Activated T-cell treated with anti-CD3 and anti-CD28 coated beads for 24 hours (primary cell): Measurements from ENCODE around the gene KIF23.

Experiments used
- DNase-seq: peaks from one replicate; pipeline ENCODE4 v3.0.0-alpha.2; 2020; ENCODE audit warnings: low read depth

The KIF23 gene

GRCh38 chr15:69465253-69465652 is 51.1 kb downstream of the KIF23 start:
- no peak for DNase-seq

DNA sequence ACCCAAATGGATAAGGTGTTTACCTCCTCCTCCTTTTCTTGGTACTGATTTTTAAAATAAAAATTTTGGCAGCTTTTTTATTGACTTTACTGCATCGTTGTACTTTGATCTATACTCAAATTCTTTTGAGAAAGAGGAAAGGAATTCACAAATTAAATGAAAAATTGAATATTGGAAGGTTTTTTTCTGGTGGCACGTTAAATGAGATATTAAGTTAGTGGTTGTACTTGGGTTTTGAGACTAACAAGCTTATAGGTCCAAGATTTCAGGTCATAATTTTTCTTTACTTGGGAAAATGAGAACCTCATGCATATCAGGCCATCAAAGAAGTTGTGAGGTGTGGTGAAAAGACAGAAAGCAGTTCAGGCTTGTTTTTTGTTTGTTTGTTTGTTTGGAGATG is 52.6 kb downstream of the KIF23 start:
- no peak for DNase-seq

GRCh38 chr15:69467636-69468035 is 53.5 kb downstream of the KIF23 start:
- DNase-seq = no peak

- DNase-seq = peak; percentile 77
Observed at GRCh38 chr15:69468241-69469121, 54.3 kb downstream of the KIF23 start.

DNA sequence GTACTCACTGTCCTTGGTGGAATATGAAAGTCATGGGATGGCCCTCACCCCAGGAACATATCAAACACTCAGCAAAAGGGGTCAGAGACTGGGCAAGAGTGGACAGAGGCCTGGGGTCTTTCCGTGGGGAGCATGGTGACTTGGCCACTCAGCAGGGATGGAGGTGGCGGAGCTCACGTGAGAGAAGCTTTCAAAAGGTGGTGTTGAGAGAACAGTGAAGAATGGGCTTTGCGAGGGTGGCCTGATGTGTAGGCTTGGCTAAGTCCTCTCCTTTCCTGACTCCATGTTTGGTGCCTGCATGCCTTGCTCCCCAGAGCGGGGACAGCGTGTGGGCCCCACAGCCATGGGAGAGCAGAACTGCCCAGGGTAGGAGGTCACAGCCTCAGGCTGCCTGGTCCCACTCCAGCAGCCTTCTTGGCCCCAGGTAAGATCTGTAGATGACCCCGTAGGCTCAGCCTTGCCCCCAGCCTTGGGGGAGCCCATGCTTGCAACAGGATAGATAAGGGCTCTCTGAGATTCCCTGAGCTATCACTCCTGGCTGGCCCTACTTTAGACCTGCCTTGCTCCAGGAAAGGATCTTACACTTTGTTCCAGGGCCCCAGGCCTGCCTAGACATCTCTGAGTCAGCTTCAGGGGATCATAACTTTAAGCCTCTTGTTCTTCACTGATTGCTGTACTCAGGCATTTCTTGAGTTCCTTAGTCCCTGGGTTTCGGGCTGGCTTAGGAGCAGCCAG is 55.5 kb downstream of the KIF23 start:
- no peak for DNase-seq

DNA sequence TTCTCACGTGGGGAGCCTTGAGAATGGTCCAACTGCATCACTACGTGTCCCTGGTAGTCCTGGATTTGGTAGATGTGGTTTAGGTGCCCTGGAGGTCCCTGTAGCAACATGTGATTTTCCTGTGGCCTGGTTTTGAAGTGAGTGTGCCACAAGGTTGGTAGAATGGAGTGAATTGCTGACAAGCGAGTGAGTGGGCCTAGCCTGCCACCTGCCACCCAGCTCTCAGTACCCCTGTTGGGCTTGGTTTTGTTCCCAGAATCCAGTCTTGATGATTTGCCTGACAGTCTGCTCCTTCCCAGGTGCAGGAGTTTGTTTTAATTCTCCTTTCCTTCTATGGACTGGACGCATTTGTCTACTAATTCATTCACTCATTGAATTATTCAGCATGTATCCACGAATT is 57.9 kb downstream of the KIF23 start:
- DNase-seq = no peak

GRCh38 chr15:69472562-69472961 is 58.4 kb downstream of the KIF23 start:
- no peak for DNase-seq

DNA sequence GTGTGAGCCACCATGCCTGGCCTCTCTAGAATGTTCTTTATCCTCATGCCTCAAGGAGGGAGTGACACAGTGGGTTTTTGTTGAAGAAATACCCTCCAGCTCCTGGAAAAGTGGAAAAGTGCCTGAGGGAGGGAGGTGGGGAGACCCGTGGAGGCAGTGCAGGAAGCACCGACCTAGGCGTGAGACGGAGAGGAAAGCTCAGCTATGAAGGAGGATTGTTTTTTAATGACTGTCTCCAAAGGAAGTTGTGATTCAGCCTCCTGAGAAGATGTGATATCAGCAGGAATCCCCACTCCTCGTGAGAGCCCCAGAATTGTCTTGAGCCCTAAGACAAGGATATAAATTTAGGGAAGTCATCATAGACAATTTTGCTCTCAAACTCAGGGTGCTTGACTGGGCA is 60.1 kb downstream of the KIF23 start:
- DNase-seq = no peak

DNA sequence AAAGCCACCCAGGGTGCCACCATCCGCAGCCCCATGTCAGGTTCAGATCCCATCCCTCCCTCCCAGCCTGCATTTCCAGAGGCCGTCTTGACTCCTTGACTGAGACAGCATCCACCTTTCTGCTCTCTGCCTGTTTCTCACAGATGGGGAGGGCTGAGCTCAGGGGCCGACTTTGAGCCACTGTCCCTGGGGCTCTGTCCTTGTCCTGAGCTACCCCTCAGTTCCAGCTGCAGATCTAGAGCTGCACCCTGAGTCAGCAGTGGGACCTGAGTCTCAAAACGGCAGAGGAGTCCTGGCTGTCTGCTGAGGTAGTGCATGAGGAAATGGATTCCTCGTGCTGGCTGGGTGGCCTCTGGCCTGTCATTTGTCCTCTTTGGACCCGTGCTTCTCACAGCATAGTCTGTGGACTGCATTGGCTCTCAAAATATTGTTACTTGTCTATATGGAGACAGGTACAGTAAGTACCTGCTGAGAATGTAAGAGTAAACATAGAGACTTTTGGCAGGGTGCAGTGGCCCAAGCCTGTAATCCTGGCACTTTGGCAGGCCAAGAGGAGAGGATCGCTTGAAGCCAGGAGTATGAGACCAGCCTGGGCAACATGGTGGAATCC is 60.8 kb downstream of the KIF23 start:
- no peak for DNase-seq

GRCh38 chr15:69475769-69476358 is 61.7 kb downstream of the KIF23 start:
- DNase-seq = peak; percentile 65

DNA sequence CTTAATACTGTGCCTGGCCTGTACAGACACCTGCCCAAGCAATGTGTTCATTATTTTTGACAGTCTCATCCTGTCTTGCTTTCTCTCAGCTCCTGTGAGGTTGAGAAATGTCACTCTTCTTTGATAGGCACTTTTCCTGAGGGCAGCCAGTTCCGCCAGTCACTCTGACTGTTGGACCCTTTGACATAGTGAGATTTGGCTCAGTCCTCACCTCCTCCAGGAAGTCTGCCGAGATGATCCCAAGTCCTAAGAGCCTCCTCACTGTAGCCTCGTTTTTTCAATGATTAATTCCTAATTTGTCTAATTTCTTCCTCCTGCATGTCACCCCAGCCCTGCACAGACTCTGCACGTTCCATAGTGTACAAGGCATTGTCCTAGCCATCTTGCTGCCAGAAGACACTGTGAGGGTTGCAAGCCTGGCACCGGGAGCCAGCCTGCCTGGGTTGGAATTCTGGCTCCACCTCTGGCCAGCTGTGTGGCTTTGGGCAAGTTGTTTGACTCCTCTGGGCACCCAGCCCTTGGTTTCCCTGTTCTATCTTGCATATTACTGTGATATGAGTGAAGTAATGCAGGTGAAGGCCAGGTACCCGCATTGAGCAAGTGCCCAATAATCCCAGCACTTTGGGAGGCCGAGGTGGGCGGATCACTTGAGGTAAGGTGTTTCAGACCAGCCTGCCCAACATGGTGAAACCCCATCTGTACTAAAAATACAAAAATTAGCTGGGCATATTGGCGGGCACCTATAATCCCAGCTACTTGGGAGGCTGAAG is 62.7 kb downstream of the KIF23 start:
- no peak for DNase-seq

DNA sequence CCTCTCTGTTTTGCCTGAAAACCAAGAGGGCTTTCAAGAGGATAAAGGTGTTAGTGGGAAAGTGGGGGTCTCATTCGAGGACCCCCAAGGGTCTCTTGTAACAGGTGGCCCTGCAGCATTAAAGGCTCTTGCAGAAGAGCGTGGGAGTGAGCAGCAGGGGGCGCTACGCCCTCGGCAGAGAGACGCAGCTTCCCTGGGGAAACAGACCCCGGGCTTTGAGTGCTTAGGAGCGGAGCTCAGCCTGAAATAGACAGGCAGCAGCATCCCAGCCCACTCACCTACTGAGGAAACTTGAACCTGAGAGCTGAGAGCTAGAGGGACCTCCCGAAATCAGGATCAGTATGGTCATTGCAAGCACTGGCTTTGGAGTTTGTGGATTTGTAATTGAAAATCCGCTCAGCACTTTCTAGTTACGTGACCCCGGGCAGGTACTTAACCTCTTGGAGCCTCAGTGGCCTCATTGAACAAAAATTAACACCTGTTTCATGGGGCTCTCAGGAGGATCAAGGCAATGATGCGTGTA is 64.2 kb downstream of the KIF23 start:
- no peak for DNase-seq

- DNase-seq = no peak
Observed at GRCh38 chr15:69479081-69479480, 64.9 kb downstream of the KIF23 start.

DNA sequence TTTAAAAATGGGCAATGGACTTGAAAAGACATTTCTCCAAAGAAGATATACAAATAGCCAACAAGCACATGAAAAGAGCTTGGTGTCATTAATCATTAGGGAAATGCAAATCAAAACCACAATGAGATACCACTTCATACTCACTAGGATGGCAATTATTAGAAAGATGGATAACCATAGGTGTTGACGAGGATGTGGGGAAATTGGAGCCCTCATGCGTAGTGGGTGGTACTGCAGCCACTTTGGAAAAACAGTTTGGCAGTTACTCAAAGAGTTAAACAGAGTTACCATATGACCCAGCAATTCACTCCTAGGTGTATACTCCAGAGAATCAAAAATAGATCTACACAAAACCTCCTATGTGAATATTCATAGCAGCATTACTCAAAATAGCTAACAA is 65.8 kb downstream of the KIF23 start:
- DNase-seq = no peak

DNA sequence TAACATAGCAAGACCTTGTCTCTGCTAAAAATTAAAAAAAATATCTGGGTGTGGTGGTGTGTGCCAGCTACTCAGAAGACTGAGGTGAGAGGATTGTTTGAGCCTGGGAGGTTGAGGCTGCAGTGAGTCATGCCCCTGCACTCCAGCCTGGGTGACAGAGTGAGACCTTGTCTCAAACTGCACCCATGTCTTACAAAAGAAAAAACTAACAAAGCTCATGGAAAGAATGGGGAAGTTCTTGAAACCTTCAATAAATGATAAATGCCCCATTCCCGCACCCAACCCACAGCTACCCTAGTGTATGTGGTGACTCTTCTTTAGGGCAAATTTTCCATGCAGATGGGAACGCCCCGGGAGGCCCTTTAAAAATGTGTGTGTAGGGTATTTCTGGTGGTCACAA is 66.8 kb downstream of the KIF23 start:
- DNase-seq = no peak

DNA sequence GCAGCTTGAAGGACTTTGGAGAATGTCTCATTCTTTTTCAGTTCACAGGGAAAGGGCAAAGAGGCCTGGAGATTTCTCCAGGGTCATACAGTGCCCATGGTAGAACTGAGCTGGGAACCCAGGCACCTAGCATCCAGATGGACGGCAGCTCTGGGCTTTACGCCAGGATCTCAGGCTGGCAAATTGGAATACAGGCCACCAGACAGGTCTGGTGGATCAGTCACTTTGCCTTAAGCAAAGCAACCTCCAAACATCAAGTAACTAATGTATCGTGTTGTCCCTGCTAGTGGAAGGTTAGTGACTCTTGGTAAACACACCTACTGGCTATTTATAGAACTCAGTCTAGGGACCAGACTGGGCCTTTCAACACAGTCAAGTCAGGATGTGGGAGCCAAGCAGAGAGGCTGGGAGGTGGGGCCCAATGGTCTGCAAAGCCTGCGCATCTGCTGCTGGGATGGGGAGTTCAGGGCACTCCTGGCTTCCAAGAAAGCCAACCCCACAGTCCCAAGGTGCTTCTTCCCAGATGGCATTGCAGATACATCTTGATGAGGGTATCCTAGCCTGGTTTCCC is 68.6 kb downstream of the KIF23 start:
- no peak for DNase-seq

GRCh38 chr15:69484837-69485236 is 70.7 kb downstream of the KIF23 start:
- DNase-seq = no peak

GRCh38 chr15:69486481-69487110 is 72.4 kb downstream of the KIF23 start:
- DNase-seq = no peak

GRCh38 chr15:69489073-69489571 is 75.0 kb downstream of the KIF23 start:
- no peak for DNase-seq

DNA sequence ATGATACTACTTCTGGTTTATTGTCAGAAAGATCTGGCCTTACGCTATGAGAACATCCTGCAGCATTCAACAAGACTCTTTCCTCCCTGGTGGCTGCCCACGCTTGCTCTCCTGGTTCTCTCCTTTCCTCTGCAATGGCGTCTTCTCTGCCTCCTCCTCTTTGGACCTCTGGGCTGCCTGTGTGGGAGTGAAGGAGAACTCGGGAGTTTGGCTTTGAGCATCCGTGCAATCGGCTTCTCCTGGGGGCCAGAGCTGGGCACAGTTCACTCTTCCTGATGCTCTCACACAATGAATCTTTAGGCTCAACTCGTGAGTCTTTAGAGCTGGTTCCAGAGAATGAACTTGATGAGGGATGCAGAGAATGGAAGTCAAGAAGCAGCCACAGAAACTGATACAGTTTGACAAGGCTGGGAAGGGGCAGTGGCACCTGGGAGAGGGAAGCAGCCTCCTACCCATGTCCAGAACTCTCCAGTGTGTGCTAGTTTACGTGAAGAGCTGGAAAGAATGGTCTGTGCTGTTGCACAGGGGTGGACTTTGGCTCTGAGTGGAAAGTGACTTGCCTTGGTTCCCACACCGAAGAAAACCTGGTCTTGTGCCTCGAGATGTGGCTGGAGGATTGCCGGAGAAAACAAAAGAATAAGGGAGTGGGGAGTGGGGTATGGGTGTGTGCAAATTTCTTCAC is 76.3 kb downstream of the KIF23 start:
- no peak for DNase-seq
